ENCODE measurements around the gene MNT. TPM values are rescaled to one million over a fixed set of nuclear protein-coding genes. Genes with fewer than 3 reads are reported as not detected.

Gene MNT
- polyA plus RNA-seq (6.1 and 11.6 TPM in 2 replicates), polyA minus RNA-seq (12.4 and 15.6 TPM in 2 replicates)

DNA sequence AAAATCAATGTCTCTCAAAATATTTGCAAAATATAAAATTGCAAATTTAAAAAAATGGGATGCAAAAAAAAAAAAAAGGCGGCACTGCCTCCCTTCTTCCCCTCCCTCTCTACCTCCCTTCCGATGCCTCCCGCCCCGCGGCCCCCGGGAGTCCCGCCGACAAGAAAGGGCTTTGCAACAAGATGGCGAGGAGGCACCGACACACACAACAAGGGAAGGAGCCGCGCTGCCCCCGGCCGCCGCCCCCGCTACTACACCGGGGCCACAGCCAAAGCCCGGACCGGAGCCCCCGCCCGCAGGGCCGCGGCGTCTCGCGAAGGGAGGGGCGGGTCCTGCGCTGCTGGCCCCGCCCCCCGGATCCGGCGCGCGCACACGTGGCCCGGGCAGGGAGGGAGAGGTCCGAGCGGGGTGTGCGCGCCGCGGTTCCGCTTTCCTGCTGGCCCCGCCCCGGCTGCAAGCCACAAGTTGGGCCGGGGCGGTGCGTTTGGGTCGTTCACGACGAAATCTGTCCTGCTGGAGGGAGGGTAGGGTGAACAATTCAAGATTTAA, at the start of gene MNT:
MNT (minus strand) TSS at position 184 of the 549 bp plus-strand sequence. CDS start 348 bp downstream, outside the sequence.
- Histone ChIP-seq H3K27ac (ENCODE audit: low read length) (peak within 1 kb of the TSS; percentile 100), H3F3A (ENCODE audit: insufficient read depth, low read length, poor library complexity, severe bottlenecking) (no peaks in the 10 kb centered on the region), H4K20me1 (ENCODE audit: insufficient read depth) (peaks cover 23% of the 10 kb centered on the region), H3K4me2 (ENCODE audit: low read length) (peak within 1 kb of the TSS; percentile 33), H3K36me3 (ENCODE audit: insufficient read depth, low read length) (no peaks in the 10 kb centered on the region), H3K9me3 (ENCODE audit: low read length) (no peaks in the 10 kb centered on the region), H3K4me3 (ENCODE audit: low read length) (peak within 1 kb of the TSS; percentile 100), H2AFZ (ENCODE audit: low read depth, low read length) (no peak within 1 kb of the TSS), H3K9me2 (ENCODE audit: insufficient read depth, low read length) (no peaks in the 10 kb centered on the region), H3K9ac (ENCODE audit: low read length) (peak within 1 kb of the TSS; percentile 99), H3K27me3 (ENCODE audit: insufficient read depth, low read depth, low read length) (no peaks in the 10 kb centered on the region), H3K79me2 (replicated peaks; ENCODE audit: insufficient read depth, low read length) (peaks cover 42% of the 10 kb centered on the region)
- TF ChIP-seq POLR2AphosphoS5 (IDR thresholded peaks at IDR 0.05) (peak; percentile 95), MXI1 (conservative IDR thresholded peaks at IDR 0.05; ENCODE audit: poor library complexity, severe bottlenecking) (no peak), EP300 (conservative IDR thresholded peaks at IDR 0.05; ENCODE audit: poor library complexity, severe bottlenecking) (no peak), SMC3 (conservative IDR thresholded peaks at IDR 0.05; ENCODE audit: poor library complexity) (no peak), EZH2 (IDR thresholded peaks at IDR 0.05; ENCODE audit: borderline replicate concordance, insufficient read depth, low read length, poor library complexity, severe bottlenecking) (no peak), CTCF (IDR thresholded peaks at IDR 0.05; ENCODE audit: poor library complexity, severe bottlenecking) (no peak), REST (IDR thresholded peaks at IDR 0.05; ENCODE audit: borderline replicate concordance) (peak; percentile 93), RAD21 (conservative IDR thresholded peaks at IDR 0.05) (no peak), TAF1 (IDR thresholded peaks at IDR 0.05; ENCODE audit: low read depth) (peak; percentile 91)

DNA sequence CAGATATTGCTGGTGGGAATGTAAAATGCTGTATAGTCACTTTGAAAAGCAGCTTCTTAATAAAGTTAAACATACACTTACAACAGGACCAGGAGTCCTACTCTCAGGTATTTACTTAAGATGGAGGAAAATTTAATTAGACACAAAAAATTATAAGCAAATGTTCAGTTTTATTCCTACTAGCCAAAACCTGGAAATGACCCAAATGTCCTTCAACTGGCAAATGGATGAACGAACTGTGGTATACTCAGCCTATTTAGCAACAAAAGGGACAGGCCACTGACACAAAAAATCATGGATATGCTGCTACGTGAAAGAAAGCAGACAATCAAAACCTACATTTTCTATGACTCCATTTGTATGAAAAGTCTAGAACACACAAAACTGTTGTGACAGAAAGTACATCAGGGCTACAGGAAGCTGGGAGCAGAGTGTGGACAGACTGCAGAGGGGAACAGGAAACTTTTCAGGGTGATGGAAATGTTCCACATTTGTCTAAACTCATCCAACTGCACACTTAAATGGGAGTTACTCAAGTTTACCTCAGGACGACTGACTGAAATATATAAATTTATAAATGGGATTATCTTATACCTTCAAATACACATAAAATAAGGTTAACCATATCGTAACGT, 49.3 kb upstream of the MNT start:
- no peak overlapping the region for H3K27ac ChIP-seq (ENCODE audit: low read length)
- no peak for TF ChIP-seq EP300 (conservative IDR thresholded peaks at IDR 0.05; ENCODE audit: poor library complexity, severe bottlenecking)
- no peak for TF ChIP-seq CTCF (IDR thresholded peaks at IDR 0.05; ENCODE audit: poor library complexity, severe bottlenecking)
- TF ChIP-seq RAD21 (conservative IDR thresholded peaks at IDR 0.05): no peak
- no peak for TF ChIP-seq SMC3 (conservative IDR thresholded peaks at IDR 0.05; ENCODE audit: poor library complexity)
- no peak for TF ChIP-seq POLR2AphosphoS5 (IDR thresholded peaks at IDR 0.05)
- no peak for TF ChIP-seq TAF1 (IDR thresholded peaks at IDR 0.05; ENCODE audit: low read depth)
- TF ChIP-seq MXI1 (conservative IDR thresholded peaks at IDR 0.05; ENCODE audit: poor library complexity, severe bottlenecking): no peak
- TF ChIP-seq EZH2 (IDR thresholded peaks at IDR 0.05; ENCODE audit: borderline replicate concordance, insufficient read depth, low read length, poor library complexity, severe bottlenecking): no peak
- no peak for TF ChIP-seq REST (IDR thresholded peaks at IDR 0.05; ENCODE audit: borderline replicate concordance)

More for the DNA sequence above, 49.3 kb upstream of the MNT start:
- Histone ChIP-seq H3K36me3 (ENCODE audit: insufficient read depth, low read length) (no peaks in the 10 kb centered on the region), H3F3A (ENCODE audit: insufficient read depth, low read length, poor library complexity, severe bottlenecking) (no peaks in the 10 kb centered on the region), H2AFZ (ENCODE audit: low read depth, low read length) (no peak overlapping the region), H3K27me3 (ENCODE audit: insufficient read depth, low read depth, low read length) (no peaks in the 10 kb centered on the region), H3K4me2 (ENCODE audit: low read length) (no peak overlapping the region), H3K9me3 (ENCODE audit: low read length) (no peaks in the 10 kb centered on the region), H3K9me2 (ENCODE audit: insufficient read depth, low read length) (no peaks in the 10 kb centered on the region), H3K9ac (ENCODE audit: low read length) (no peak overlapping the region), H4K20me1 (ENCODE audit: insufficient read depth) (no peaks in the 10 kb centered on the region), H3K79me2 (replicated peaks; ENCODE audit: insufficient read depth, low read length) (no peaks in the 10 kb centered on the region), H3K4me3 (ENCODE audit: low read length) (no peak overlapping the region)

Data from neural cell (in vitro differentiated cells).